ENCODE data around the gene SCUBE3. TPM values are rescaled to one million over a fixed set of nuclear protein-coding genes. Genes with fewer than 3 reads are reported as not detected.

SCUBE3 gene
- total RNA-seq, 1 experiment from 2014 or later = 0.05 TPM

GRCh38 chr6:35177596-35177995 lies 36.2 kb upstream of the SCUBE3 start (continued):
- no peak for TF ChIP-seq TCF7L2 (IDR thresholded peaks at IDR 0.05; ENCODE audit: borderline replicate concordance, extremely low read depth, insufficient read depth, insufficient read length)
- no peak for TF ChIP-seq ZNF274 (IDR thresholded peaks at IDR 0.05; ENCODE audit: low read depth, low read length)
- TF ChIP-seq SP1 (IDR thresholded peaks at IDR 0.05; ENCODE audit: low read depth) = no peak
- TF ChIP-seq SRF (IDR thresholded peaks at IDR 0.05; ENCODE audit: low read depth) = no peak
- no peak for TF ChIP-seq POLR2A (IDR thresholded peaks at IDR 0.05; ENCODE audit: borderline replicate concordance, extremely low read depth, insufficient read depth, insufficient read length)
- no peak for TF ChIP-seq MAX (IDR thresholded peaks at IDR 0.05)
- no peak for TF ChIP-seq ELF1 (IDR thresholded peaks at IDR 0.05; ENCODE audit: borderline replicate concordance, low read depth)

DNA sequence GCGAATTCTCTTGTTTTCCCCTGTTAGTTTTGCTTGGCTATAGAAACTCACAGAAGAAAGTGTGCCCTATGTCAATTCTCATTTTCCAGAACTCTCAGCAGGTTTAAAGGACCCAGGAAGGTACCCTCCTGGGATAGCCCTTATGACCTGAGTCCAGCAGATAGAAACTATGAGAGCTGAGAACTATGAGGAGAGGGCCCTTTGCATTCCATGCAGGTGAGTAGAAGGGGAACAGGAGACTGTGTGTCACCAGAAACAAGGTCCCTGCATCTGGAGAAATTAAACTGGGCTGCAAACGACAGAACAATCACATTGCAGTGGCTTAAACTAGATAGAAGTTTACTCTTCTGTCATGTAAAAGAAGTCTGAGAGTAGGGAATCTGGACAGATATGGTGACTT lies 35.7 kb upstream of the SCUBE3 start:
- no peak overlapping the region for H3K27ac ChIP-seq (ENCODE audit: low read depth, low read length)
- RAD21 ChIA-PET (ENCODE audit: low non-redundant PET in 1 of 2, low total read pairs in 2 of 2, uncharacterized antibody in 2 of 2, unreplicated experiment in 2 of 2) = no interaction called here
- DNase-seq (ENCODE audit: low read depth, low spot score) = no peak
- TF ChIP-seq EGR1 (IDR thresholded peaks at IDR 0.05; ENCODE audit: low read depth) (no peak), CEBPB (IDR thresholded peaks at IDR 0.05; ENCODE audit: low read depth) (no peak), SP1 (IDR thresholded peaks at IDR 0.05; ENCODE audit: low read depth) (no peak), TCF7L2 (IDR thresholded peaks at IDR 0.05; ENCODE audit: borderline replicate concordance, extremely low read depth, insufficient read depth, insufficient read length) (no peak), MAX (IDR thresholded peaks at IDR 0.05) (no peak), SRF (IDR thresholded peaks at IDR 0.05; ENCODE audit: low read depth) (no peak), EZH2 (IDR thresholded peaks at IDR 0.05) (no peak), CBX3 (IDR thresholded peaks at IDR 0.05; ENCODE audit: low read depth) (no peak), ZFX (IDR thresholded peaks at IDR 0.05) (no peak), FOSL1 (IDR thresholded peaks at IDR 0.05; ENCODE audit: low read depth) (no peak), RAD21 (IDR thresholded peaks at IDR 0.05; ENCODE audit: low read depth) (no peak), YY1 (IDR thresholded peaks at IDR 0.05; ENCODE audit: extremely low read depth, insufficient replicate concordance, low read depth, low read length) (no peak), ZNF274 (IDR thresholded peaks at IDR 0.05; ENCODE audit: low read depth, low read length) (no peak)
- TF ChIP-seq, protein P1, sequence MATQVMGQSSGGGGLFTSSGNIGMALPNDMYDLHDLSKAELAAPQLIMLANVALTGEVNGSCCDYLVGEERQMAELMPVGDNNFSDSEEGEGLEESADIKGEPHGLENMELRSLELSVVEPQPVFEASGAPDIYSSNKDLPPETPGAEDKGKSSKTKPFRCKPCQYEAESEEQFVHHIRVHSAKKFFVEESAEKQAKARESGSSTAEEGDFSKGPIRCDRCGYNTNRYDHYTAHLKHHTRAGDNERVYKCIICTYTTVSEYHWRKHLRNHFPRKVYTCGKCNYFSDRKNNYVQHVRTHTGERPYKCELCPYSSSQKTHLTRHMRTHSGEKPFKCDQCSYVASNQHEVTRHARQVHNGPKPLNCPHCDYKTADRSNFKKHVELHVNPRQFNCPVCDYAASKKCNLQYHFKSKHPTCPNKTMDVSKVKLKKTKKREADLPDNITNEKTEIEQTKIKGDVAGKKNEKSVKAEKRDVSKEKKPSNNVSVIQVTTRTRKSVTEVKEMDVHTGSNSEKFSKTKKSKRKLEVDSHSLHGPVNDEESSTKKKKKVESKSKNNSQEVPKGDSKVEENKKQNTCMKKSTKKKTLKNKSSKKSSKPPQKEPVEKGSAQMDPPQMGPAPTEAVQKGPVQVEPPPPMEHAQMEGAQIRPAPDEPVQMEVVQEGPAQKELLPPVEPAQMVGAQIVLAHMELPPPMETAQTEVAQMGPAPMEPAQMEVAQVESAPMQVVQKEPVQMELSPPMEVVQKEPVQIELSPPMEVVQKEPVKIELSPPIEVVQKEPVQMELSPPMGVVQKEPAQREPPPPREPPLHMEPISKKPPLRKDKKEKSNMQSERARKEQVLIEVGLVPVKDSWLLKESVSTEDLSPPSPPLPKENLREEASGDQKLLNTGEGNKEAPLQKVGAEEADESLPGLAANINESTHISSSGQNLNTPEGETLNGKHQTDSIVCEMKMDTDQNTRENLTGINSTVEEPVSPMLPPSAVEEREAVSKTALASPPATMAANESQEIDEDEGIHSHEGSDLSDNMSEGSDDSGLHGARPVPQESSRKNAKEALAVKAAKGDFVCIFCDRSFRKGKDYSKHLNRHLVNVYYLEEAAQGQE (IDR thresholded peaks at IDR 0.05; ENCODE audit: low read depth) = no peak
- peaks cover 11 to 32% of the 10 kb centered on the region in 2 experiments for H3K4me1 ChIP-seq (ENCODE audit: control insufficient read depth in 1 of 2, insufficient read depth in 2 of 2, low read length in 2 of 2)
- CTCF ChIA-PET = no interaction called here
- no peaks in the 10 kb centered on the region for H3K27me3 ChIP-seq (ENCODE audit: insufficient read depth, low read length)
- H3K36me3 ChIP-seq (ENCODE audit: control insufficient read depth in 1 of 2, insufficient read depth in 2 of 2, low read length in 2 of 2) = no peaks in the 10 kb centered on the region
- intact Hi-C loops (cut with micrococcal nuclease) = no loop called here
- H3K9me2 ChIP-seq (ENCODE audit: insufficient read depth) = no peaks in the 10 kb centered on the region
- H3K79me2 ChIP-seq (ENCODE audit: insufficient read depth, low read length) = no peaks in the 10 kb centered on the region
- no TSS peak for BruUV-seq (replicated peaks)
- H2AFZ ChIP-seq (ENCODE audit: low read depth, low read length, poor library complexity, severe bottlenecking) = no peak overlapping the region
- no peaks in the 10 kb centered on the region for H4K20me1 ChIP-seq (ENCODE audit: insufficient read depth)
- H3K9me3 ChIP-seq (ENCODE audit: control insufficient read depth in 1 of 2, insufficient read depth in 1 of 2, low read depth in 1 of 2, low read length in 2 of 2) = no peaks in the 10 kb centered on the region
- no peak overlapping the region for H3K9ac ChIP-seq (ENCODE audit: low read length)
- POLR2A ChIA-PET = no interaction called here
- H3K4me3 ChIP-seq (replicated peaks in 1 of 2; ENCODE audit: low read depth in 1 of 2, low read length in 2 of 2) = no peak overlapping the region
- no peak for ATAC-seq
- H3K4me2 ChIP-seq (ENCODE audit: low read length) = no peak overlapping the region

Measured in HCT116 (cell line).